ENCODE data around the gene BCO2. TPM values are rescaled to one million over a fixed set of nuclear protein-coding genes. Genes with fewer than 3 reads are reported as not detected.
A peak's percentile ranks its signal among the peaks of the same experiment; 100 is the strongest.

BCO2 gene, protein sequence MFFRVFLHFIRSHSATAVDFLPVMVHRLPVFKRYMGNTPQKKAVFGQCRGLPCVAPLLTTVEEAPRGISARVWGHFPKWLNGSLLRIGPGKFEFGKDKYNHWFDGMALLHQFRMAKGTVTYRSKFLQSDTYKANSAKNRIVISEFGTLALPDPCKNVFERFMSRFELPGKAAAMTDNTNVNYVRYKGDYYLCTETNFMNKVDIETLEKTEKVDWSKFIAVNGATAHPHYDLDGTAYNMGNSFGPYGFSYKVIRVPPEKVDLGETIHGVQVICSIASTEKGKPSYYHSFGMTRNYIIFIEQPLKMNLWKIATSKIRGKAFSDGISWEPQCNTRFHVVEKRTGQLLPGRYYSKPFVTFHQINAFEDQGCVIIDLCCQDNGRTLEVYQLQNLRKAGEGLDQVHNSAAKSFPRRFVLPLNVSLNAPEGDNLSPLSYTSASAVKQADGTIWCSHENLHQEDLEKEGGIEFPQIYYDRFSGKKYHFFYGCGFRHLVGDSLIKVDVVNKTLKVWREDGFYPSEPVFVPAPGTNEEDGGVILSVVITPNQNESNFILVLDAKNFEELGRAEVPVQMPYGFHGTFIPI
- total RNA-seq: 10 to 100 TPM in 2 of 6 donors, 1 to 10 TPM in 4; 2.1 to 18.2 (median 8.4) TPM

DNA sequence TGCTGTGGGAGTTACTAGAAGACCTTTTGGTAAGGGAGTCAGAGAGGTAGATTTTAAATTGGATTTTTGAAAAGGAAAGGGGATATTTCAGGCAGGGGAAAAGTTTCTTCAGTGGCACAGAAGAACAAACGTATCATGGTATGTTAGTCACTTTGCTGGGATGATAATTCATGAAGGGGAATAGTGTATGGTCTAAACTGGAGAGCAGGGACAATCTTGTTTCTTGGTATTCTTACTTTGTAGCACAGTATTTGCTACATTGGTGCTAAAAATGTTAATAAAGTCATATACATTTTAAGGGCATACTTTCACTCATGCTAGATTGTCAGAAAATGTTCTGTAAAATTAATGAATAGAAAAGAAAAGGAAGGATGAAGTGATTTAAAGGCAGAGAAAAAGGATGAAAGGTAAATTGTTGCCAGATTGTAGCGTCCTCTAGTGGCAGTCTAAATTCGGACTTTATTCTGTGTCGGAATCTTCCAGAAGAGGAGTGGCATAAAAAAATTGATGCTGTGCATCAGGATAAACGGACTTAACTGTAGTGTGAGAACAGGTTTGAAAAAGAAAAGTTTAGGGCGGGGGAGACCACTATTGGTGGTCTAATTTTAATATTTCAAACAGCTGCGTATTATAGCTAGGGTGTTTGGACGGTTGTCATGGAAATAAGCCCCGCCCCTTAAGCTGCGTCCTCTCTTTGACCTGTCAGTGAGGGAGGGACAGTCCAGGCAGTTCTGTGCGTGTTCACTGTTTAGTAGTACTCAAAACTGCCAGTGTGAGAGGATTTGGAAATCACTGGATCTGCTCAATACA, at the start of gene BCO2:
Gene BCO2 (plus strand): TSS at position 724 of the 810 bp plus-strand sequence. CDS start 90 bp downstream, outside the sequence.
- ATAC-seq (ENCODE audit: low FRiP score in 2 of 2): peak; percentile 92 to 98
- Histone ChIP-seq H3K27ac (peak within 1 kb of the TSS in 3 of 4 donors; percentile 8 to 62 (median 37)), H3K36me3 (no peaks in the 10 kb centered on the region), H3K4me3 (peak within 1 kb of the TSS in 3 of 4 donors; percentile 21 to 35 (median 28)), H3K4me1 (peaks cover 0 to 12% (median 12%) of the 10 kb centered on the region in 4 donors), H3K27me3 (no peaks in the 10 kb centered on the region), H3K9me3 (no peaks in the 10 kb centered on the region)
- TF ChIP-seq, protein P1, sequence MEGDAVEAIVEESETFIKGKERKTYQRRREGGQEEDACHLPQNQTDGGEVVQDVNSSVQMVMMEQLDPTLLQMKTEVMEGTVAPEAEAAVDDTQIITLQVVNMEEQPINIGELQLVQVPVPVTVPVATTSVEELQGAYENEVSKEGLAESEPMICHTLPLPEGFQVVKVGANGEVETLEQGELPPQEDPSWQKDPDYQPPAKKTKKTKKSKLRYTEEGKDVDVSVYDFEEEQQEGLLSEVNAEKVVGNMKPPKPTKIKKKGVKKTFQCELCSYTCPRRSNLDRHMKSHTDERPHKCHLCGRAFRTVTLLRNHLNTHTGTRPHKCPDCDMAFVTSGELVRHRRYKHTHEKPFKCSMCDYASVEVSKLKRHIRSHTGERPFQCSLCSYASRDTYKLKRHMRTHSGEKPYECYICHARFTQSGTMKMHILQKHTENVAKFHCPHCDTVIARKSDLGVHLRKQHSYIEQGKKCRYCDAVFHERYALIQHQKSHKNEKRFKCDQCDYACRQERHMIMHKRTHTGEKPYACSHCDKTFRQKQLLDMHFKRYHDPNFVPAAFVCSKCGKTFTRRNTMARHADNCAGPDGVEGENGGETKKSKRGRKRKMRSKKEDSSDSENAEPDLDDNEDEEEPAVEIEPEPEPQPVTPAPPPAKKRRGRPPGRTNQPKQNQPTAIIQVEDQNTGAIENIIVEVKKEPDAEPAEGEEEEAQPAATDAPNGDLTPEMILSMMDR (IDR thresholded peaks at IDR 0.05): peak; percentile 47 to 82 (median 67)
- no peak for TF ChIP-seq EP300 (IDR thresholded peaks at IDR 0.05)
- peak in 1 of 2 donors; percentile 79 for DNase-seq
- WGBS, 2 donors: 6 to 8% methylated on average over 11 of the region's 11 CpGs

DNA sequence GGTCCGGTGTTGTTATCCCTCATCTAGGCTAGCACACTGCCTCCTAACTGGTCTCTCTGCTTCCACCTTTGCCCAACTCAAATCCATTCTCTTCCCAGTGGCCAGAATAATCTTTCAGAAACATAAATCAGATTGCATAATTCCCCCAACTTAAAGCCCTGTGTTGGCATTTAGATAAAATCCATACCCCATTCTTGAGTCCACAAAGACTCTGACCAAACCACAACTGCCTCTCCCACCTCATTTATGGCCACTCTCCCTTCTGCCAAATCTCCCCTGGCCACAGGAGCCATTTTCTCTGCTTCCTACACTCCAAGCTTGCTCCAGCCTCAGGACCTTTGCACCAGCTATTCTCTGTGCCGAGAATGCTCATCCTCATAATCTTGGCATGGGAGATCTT, 48.3 kb upstream of the BCO2 start:
- H3K36me3 ChIP-seq: no peaks in the 10 kb centered on the region
- peaks cover 0 to 12% (median 2%) of the 10 kb centered on the region in 4 donors for H3K4me1 ChIP-seq
- H3K4me3 ChIP-seq: no peak overlapping the region
- ATAC-seq (ENCODE audit: low FRiP score in 2 of 2): no peak
- H3K27me3 ChIP-seq: no peaks in the 10 kb centered on the region
- no peaks in the 10 kb centered on the region for H3K9me3 ChIP-seq
- TF ChIP-seq, protein P1 (IDR thresholded peaks at IDR 0.05): no peak
- TF ChIP-seq POLR2AphosphoS5 (IDR thresholded peaks at IDR 0.05) (no peak), EP300 (IDR thresholded peaks at IDR 0.05) (no peak), POLR2A (IDR thresholded peaks at IDR 0.05) (no peak)
- no peak overlapping the region for H3K27ac ChIP-seq
- 94 to 100% methylated on average over 2 of the region's 2 CpGs for WGBS, 2 donors
- DNase-seq: no peak

DNA sequence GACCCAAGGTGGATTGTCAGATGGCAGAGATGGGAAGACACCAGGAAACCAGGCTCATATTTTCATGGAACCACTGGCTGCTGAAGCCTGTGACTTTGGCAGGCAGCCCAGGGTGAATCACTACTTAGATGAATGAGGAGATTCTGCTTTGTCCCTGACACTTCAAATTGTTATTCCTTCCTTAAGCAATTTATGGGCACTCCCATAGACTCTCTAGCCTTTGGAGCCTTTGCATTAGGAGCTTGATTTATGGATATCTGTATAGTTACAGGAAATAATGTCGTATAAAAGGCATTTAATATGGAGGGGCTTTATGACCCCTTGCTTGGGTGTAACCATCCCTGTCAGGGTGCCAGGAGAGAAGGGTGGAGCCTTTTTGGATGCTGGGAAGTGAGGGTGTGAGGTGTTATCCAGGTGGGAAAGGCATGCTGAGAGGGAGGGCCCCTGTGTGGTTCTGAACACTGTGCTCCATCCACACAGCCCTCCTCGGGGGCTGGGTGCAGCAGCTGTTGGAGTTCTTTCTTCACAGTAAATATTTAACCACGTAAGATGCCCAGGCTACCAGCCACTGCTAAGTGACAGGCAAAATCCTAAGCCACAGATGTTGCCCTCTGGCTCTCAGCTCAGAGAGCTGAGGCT, 46.7 kb upstream of the BCO2 start:
- TF ChIP-seq EP300 (IDR thresholded peaks at IDR 0.05) (no peak), POLR2A (IDR thresholded peaks at IDR 0.05) (no peak), POLR2AphosphoS5 (IDR thresholded peaks at IDR 0.05) (no peak)
- TF ChIP-seq, protein P1 (IDR thresholded peaks at IDR 0.05): no peak
- Histone ChIP-seq H3K9me3 (no peaks in the 10 kb centered on the region), H3K27me3 (no peaks in the 10 kb centered on the region), H3K4me1 (peaks cover 0 to 12% (median 2%) of the 10 kb centered on the region in 4 donors), H3K4me3 (no peak overlapping the region), H3K36me3 (no peaks in the 10 kb centered on the region), H3K27ac (no peak overlapping the region)
- 59 to 65% methylated on average over 3 of the region's 3 CpGs for WGBS, 2 donors
- DNase-seq (peak in 1 of 2 donors; percentile 31), ATAC-seq (ENCODE audit: low FRiP score in 2 of 2) (peak in 1 of 2 donors; percentile 70)

DNA sequence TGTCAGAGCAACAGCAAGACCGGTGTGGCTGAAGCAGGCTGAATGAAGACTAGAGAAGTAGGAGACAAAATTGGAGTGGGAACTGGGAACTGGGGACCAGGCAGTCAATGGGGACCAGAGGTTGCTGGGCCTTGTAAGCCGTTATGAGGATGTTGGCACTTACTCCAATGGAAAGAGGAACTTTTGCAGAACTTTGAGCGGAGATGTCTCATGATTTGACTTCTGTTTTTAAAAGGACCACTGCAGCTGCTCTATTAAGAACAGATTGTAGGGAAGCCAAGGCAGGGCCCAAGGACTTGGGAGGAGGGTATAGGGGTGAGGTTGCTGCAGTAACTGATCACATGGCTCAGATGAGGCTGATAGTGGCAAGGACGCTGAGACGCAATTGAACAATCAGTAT, 45.7 kb upstream of the BCO2 start:
- DNase-seq: peak in 1 of 2 donors; percentile 48
- ATAC-seq (ENCODE audit: low FRiP score in 2 of 2): peak in 1 of 2 donors; percentile 85
- no peaks in the 10 kb centered on the region for H3K36me3 ChIP-seq
- no peak overlapping the region for H3K4me3 ChIP-seq
- WGBS, 2 donors: 63 to 76% methylated on average over 5 of the region's 5 CpGs
- no peak overlapping the region for H3K27ac ChIP-seq
- TF ChIP-seq POLR2AphosphoS5 (IDR thresholded peaks at IDR 0.05) (no peak), POLR2A (IDR thresholded peaks at IDR 0.05) (no peak), EP300 (IDR thresholded peaks at IDR 0.05) (no peak)
- TF ChIP-seq, protein P1 (IDR thresholded peaks at IDR 0.05): no peak
- no peaks in the 10 kb centered on the region for H3K27me3 ChIP-seq
- H3K4me1 ChIP-seq: peaks cover 0 to 12% (median 2%) of the 10 kb centered on the region in 4 donors
- H3K9me3 ChIP-seq: no peaks in the 10 kb centered on the region

All from upper lobe of left lung (tissue), 6 donors.